Activated naive CD4-positive, alpha-beta T cell treated with anti-CD3 and anti-CD28 coated beads, Interleukin-2, amount 50 U/mL, for 72 hours (primary cell): ENCODE data around the gene DIRAS3. TPM values are rescaled to one million over a fixed set of nuclear protein-coding genes. Genes with fewer than 3 reads are reported as not detected.

Experiments used
- total RNA-seq, 2 donors: library from RNA; stranded (reverse); gene quantifications; one replicate each; pipeline ENCODE4 v1.2.3, GENCODE V29; 2022

The DIRAS3 gene
- total RNA-seq, 2 donors from 2014 or later, result not detected

Other genes starting within 250 kb of the DIRAS3 start
- gene GNG12, start 217.2 kb downstream of the DIRAS3 start, total RNA-seq, result under 1 TPM in 1 of 2 donors, not detected in 1; 0.23 TPM
- gene WLS, start 181.9 kb upstream of the DIRAS3 start, total RNA-seq, result not detected